Glomerular visceral epithelial cell (primary cell): ENCODE data around the gene SEBOX.

Experiments
- DNase-seq: peaks from one replicate; pipeline ENCODE4 v3.0.0-alpha.2; 2016; ENCODE audit errors: extremely low spot score

The SEBOX gene, protein sequence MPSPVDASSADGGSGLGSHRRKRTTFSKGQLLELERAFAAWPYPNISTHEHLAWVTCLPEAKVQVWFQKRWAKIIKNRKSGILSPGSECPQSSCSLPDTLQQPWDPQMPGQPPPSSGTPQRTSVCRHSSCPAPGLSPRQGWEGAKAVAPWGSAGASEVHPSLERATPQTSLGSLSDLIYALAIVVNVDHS

DNA sequence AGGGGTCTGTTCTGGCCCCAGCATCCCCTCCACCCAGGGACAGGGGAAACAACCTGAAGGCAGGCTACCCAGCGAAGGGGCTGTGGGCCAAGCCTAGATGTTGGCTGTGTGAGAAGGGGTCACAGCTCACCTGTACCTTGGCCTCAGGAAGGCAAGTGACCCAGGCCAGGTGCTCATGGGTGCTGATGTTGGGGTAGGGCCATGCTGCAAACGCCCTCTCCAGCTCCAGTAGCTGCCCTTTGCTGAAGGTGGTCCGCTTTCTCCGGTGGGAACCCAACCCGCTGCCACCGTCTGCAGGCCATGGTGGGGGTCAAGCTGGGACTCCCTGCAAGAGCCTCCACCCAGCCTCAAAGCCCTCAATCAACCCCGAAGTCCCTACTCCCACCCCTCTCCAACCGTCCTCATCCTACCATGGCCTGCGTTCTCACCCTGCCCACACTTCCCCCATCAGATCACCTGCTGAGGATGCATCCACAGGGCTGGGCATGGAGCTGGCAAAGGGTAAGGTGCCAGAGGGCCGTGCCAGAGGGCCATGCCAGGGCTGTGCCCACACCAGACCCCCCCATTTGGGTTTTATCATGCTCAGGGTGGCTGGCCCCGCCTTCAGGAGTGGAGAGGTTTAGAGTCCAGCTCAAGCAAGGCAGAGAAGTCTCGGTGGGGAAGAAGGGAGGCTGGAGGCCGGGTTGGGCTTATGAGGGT is at the start of gene SEBOX:
Gene SEBOX, minus strand, starts transcription at position 535 of the 699 bp plus-strand sequence. Its CDS starts 48 bp downstream, at position 487.
- no peak for DNase-seq

DNA sequence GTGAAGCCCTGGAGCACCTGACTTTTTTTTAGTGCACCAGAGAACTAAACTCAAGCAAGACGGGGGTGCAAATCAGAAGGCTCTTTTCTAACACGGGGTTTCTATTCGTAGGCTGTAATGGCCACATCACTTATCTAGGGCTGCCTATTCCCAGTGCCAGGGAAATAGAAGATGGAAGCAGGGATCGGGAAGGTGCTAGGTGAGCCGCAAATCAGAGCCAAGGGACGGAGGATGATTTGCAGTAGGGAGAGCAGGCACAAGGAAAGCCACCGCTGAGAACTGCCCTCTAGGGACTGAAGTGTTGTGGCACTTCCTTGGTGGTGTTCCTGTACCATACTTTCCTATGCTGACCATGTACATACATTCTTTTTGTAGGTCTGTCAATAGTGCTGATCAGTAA is 48.8 kb upstream of the SEBOX start:
- no peak for DNase-seq

DNA sequence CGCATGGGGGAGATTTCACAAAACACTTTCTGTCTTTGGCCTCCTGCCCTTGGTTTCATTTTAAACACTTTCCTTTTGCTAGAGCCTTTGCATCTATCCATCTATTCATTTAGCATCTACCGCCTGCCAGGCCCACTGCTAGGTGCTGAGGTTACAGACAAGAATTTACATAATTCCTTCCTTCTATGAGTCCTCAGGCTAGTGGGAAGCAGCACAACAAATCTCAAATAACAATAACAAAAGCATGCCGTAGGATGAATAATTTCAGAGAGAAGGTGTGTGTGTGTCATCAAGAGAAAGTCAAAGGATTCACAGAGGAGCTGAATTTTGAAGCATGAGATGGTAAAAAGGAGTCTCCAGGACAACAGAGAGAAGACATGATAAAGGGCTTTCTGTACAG is 47.1 kb upstream of the SEBOX start:
- DNase-seq, result no peak

DNA sequence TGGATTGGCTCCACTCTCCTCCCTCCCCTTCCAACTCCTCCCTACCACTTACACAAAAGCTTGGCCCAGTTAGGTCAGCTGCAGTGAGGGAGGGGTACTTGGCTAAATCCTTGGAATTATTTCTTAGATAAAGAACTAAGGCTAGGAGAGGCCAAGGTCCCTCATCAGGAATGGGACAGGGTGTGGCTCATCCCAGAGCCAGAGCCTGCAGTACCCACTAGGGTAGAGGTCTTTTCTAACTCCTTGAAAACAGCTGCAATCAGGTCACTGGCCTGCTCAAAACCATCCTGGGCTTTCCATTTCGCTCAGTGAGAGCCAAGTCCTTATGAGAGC is 42.9 kb upstream of the SEBOX start:
- DNase-seq, result no peak

DNA sequence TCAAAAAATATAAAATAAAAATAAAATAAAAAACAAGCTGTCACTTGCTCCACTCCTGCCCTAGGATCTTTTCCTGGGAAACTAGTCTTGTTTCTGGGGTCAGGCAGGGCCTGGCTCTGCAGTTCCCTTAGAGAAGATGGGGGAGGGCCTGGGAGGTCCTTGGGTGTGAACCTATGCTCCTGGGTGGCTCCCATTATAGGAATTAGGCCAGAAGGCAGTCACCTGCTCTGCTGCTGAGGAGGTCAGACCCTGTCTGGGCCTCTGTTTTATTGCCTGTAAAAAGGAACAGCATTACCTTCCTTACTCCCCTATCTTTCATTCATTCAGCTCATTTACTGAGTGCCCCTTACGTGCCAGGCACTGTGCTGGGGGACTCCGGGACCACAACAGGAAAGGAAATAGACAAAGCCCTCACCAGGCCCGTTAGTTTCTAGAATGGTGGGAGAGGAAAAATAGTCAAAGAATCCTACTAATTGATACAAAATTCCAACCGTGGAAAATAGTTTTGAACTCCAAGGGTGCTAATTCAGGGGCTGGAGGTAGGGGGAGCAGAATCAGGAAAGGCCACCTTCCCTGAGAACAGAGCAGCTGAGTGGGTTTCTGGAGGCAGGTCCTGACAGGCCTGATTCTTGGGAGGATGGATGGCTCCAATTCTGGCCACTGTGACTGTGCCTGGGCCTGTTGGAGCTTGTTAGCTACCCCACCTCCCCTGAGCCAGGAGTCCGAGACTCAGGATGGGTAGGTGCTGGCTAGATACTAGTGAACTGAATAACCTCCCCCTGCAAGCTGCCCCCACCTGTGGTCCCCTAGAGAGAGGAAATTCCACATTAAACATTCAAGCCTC is 42.4 kb upstream of the SEBOX start:
- peak; percentile 42 for DNase-seq

DNA sequence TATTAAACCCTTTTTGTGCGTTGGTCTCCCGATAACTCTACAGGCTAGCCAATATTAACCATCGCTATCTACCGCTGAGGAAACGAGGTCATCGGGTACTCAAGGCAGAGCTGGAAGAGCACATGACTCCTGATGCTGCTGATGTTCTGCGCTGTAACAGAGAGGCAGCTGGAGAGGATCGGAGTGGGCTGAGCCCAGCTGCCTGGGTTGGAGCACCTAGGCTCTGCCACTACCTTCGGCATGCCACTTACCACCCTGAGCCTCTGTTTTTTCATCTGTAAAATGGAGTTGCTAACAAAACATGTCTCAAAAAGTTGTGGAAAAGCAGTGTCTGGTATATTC is 41.4 kb upstream of the SEBOX start:
- DNase-seq, result no peak

DNA sequence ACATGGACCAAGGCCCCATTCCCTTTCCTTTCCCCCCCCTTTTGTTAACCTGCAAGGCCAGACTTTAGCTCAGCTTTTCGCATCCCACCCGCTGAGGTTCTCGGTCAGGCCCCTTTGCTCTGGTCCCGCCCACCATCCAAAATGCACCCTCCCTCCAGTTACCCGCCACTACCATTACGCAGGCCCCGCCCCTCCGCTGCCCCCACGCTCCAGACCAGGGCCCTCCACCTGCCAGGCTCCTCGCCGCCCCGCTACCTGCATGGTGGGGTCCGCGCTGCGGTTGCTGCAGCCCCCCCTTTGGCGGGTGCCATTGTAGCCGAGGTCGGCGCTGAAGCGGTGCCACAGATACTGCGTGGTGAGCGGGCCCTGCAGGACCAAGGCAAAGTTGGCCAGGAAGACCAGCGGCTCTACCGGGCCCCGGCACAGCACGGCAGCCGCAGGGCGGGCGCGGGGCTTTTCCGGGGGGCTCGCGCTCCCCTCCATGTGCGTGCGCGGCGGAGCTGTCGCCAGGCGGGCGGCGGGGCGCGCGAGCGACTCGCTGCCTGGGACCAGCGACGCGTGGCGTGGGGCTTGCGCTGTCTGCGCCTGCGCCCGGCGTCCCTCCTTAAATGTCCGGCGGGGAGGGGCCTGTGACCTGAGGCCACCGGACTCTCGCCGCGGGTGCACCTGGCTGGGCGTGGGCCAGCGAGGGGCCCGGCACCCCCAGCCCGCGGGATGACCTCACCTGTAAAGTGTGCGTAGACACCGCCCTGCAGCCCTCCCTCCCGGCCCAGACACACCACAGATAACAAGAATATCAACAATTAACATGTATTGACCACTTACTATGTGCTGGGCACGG is 40.9 kb upstream of the SEBOX start, which contains the start of gene SLC46A1:
Gene SLC46A1, minus strand, starts transcription at position 581 of the 841 bp plus-strand sequence. Its CDS starts 98 bp downstream, at position 483.
- peak; percentile 53 for DNase-seq

DNA sequence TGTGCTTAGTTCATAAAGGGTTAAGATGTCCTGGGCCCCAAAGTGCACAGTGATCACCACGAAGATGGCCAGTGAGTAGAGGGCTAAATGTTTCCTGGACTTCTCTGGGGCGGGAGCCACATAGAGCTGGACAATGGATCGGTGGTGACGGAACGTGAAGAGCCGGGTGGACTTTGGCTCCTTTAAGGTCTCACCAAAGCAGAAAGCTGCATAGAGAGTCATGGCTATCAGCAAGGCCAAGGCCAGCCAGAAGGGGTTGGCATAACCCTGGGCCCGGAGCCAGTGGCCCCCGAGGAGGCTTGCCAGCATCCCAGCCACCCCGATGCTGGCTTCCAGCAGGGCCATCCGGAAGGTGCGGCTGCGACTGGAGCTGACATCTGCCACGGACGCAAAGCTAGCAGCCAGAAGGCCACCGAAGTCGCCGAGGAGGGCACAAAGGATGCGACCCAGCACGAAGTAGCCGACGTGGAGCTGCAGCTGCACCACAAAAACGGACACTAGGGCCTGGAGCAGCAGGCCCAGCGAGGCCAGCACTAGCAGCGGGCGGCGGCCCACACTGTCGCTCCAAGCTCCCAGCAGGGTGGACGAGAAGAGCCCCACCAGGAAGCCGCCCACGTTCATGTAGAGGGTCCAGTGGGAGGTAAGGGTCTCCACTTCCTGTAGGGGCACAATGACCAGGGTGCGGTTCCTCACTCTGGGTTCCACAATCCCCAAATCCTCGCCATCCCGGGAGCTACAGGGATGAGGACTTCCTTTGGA is 40.0 kb upstream of the SEBOX start:
- no peak for DNase-seq

DNA sequence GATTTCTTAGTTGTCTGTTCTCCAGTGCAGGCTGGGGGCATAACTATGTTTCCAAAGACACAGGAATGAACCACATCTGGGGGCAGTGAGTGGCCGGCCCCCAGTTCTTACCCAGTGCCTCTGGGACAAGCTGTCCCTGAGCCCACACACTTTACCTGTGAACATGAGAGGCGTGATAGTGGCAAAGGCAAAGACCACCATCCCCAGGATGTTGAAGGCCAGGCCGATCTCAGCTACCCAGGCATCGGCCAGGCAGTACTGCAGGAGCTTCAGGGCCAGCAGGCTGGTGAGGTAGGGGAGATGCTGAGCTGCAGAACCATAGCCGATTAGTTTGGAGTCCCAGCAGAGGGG is 39.4 kb upstream of the SEBOX start:
- no peak for DNase-seq

DNA sequence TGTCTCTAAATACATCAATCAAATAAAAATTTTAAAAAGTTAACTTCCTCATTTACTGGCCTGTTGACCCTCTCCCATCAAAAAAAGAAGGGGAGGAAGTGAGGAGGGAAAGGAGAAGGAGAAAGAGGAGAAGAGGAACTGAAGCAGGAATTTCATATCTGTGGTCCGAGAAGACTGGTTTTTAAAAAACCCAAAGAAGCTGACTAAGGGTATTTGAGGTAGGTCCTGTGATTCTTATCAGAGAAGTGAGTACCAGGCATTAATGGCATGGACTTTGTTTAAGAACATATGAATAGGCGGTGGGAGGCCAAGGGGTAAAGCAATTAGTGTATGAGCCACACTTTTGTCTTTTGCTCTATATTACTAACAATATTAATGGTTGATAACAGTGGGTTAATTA is 39.0 kb upstream of the SEBOX start:
- DNase-seq, result no peak

DNA sequence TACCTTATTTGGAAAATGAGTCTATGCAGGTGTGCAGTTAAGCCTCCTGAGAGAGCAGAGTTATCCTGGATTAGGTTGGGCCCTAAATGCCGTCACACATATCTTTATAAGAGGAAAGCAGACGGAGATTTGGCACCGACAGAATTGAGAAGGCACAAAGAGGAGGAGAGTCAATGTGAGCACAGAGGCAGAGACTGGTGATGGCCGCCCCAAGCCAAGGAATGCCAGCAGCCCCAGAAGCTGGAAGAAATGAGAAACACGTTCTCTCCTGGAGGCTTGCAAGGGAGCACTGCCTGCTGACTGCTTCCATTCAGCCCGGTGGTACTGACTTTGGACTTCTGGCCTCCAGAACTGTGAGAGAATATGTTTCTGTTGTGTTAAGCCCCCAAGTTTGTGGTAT is 37.8 kb upstream of the SEBOX start:
- no peak for DNase-seq

DNA sequence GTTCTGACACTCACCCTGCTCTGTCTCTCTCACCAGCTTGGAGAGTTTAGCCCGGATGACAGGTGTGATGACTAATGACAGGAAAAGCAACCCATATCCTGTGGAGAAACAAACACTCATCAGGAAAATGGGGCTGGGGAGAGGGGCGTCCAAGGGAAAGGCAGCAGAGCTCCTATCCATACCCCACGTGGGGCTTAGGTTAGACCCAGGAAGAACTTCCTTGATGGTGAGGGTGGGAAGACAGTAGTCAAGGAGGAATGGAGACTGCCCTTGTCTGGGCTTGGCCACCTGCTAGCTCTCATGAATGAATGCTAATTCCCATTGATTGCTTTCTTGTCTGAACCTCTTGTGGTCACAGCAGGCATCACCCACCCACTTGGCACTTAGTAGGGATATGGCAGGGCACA is 37.2 kb upstream of the SEBOX start:
- no peak for DNase-seq

DNA sequence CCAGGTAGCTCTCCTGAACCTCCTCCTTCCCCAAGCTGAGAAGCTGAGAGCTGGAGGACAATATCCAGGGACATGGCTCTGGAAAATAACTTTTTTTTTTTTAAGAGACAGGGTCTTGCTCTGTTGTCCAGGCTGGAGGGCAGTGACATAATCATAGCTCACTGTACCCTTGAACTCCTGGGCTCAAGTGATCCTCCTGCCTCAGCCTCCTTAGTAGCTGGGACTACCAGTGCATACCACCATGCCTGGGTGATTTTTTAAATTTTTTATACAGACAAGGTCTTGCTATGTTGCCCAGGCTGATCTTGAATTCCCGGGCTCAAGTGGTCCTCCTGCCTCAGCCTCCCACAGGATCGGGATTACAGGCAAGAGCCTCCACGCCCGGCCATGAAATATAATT is 34.8 kb upstream of the SEBOX start:
- DNase-seq, result no peak

DNA sequence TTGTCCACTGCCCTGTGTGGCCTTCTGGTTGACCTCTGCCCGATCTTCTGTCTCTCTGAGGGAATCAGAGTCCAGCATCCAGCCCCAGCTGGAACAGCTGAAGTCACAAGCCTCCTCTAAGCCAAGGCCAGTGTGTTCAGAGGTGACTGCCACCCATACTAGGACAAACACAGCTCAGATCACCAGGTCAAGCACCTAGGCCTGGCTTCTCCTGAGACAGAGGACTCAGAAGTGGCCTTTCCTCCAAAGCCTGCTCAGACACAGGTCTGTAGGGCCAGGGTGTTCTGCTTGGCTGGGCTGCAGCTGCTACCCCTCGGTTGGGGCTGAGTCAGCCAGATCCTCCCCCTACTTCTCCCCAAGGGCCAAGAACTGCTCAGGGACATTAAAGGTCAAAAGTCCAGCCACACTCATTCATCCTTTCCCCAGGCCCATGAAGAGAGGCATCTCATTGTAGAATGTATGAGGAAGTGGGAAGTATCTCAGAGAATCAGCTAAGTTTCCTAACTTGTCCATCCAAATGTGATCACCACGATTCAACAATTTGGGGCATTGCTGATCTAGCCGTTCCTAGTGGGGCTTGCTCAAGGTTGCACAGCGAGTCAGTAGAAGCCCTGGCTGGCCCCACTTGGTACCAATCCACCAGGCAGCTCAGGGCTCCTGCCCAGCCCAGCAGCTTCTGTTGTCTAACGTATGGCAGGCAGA is 33.4 kb upstream of the SEBOX start:
- peak; percentile 85 for DNase-seq

DNA sequence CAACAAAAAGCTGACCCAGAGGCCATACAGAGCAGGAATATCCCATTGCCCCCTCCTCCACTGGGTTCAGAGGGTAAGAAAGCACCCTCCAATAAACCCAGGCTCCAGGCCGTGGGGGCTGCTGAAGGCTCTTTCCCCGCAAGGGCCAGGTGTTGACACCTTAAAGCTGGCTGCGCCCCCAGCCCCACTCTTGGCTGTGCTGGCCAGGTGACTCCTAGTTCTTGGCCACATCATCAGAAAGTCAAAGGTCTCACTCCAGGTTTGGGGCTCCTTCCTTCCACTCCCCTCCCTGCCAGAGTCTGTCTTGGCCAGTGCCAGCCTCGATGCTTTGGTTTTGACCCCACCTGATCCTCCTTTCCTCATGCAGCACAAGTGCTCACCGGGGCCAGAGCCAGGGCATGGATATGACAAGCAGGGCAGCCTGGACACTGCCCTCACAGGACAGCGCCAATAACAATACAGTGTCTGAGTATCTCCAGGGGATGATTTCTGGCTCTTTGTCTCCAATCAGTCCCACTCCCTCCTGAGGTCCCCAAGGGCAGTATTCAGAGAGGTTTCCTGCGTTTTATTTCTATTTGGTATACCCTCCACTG is 32.8 kb upstream of the SEBOX start:
- DNase-seq, result no peak

DNA sequence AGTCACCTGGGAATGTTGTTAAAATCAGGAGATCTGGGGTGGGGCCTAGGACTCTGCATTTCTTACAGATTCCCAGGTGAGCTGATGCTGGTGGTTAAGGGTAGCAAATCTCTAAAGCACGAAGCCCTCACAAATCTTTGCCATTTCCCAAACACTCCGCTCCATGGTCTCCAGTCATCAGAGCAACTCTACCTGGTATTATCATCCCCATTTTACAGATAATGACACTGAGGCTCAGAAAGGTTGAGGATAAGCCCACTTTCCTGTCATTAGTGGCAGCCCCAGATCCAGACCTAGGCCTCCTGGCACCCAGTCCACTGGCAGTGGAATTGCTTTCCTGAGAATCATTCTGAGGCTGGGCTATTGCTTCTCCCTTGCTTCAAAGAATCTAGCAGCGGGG is 32.3 kb upstream of the SEBOX start:
- no peak for DNase-seq

DNA sequence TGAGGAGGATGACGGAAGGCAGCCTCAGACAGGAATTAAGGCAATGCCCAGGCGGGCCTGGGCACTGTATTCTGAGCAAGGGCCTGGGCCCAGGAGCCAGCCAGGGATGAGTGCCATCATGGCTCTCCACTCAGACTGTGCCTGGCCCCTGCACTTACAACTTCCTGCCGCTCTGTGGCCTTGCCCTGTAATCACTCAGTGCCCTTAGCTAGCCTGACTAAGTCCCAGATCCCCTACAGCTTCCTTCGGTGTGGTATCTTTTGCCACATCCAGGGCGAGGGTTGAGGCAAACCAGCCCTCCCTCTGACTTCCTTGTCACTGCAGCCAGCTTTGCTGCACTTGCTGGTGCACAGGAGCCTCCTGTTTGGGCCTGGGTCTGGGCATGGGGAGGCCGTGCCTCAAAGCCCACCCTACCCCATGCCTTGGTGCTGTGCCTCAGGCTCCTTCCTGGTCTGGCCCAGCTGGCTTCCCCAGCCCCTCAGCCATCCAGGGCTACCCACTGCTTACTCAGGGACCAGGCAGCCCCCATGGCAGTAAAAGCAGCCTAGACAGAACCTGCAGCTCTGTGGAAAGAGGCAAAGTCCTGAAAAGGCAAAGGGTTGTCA is 31.7 kb upstream of the SEBOX start:
- no peak for DNase-seq

DNA sequence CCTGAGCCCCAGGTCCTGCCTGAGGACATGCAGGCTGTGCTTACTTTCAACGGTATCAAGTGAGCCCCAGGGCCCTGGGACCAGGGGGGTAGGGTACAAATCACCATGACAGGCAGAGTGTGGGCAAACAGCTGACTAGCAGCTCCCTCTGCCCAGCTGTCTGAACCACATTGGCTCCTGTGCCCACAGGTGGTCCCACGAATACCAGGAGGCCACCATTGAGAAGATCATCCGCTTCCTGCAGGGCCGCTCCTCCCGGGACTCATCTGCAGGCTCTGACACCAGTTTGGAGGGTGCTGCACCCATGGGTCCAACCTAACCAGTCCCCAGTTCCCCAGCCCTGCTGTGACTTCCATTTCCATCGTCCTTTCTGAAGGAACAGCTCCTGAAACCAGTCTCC is 31.0 kb upstream of the SEBOX start:
- no peak for DNase-seq

DNA sequence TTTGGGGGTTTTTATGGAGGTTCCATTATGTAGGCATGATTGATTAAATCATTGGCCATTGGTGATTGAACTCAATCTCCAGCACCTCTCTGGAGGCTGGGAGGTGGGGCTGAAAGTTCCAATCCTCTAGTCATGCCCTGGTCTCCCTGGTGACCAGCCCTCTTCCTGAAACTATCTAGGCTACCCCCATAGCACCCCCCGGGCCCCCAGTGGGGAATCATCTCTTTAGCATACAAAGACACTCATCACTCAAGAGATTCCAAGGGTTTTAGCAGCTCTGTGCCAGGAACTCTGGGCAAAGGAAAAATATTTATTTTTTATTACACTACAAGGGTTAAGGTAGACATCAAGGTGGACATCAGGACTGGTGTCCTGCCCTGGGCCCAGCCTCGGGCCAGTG is 30.4 kb upstream of the SEBOX start:
- no peak for DNase-seq
